Measurements from ENCODE around the gene DGLUCY.
"Not testable (repeated sequence)": the region's sequence is repeated elsewhere in the genome, so short reads cannot be mapped to it uniquely, and the experiment has no call there.

Gene DGLUCY

GRCh38 chr14:91171291-91171690 is 57.4 kb downstream of the DGLUCY start:
- no peak for DNase-seq

- peak; percentile 82 for DNase-seq
These were observed 59.4 kb downstream of the DGLUCY start for GRCh38 chr14:91173221-91173670.

GRCh38 chr14:91173904-91174303 is 60.0 kb downstream of the DGLUCY start:
- no peak for DNase-seq

GRCh38 chr14:91175291-91176201 is 61.7 kb downstream of the DGLUCY start:
- no peak for DNase-seq

GRCh38 chr14:91177073-91178034 is 63.5 kb downstream of the DGLUCY start:
- peak; percentile 83 for DNase-seq

GRCh38 chr14:91180611-91181010 is 66.7 kb downstream of the DGLUCY start:
- no peak for DNase-seq

GRCh38 chr14:91182753-91183152 is 68.9 kb downstream of the DGLUCY start:
- DNase-seq: not testable (repeated sequence)

- no peak for DNase-seq
These were observed 70.7 kb downstream of the DGLUCY start for GRCh38 chr14:91184559-91184958.

- DNase-seq: no peak
These were observed 71.8 kb downstream of the DGLUCY start for GRCh38 chr14:91185721-91186120.

- no peak for DNase-seq
These were observed 72.7 kb downstream of the DGLUCY start for GRCh38 chr14:91186515-91187066.

- no peak for DNase-seq
These were observed 73.4 kb downstream of the DGLUCY start for GRCh38 chr14:91187271-91187670.

GRCh38 chr14:91190853-91191252 is 77.0 kb downstream of the DGLUCY start:
- no peak for DNase-seq

- no peak for DNase-seq
These were observed 79.2 kb downstream of the DGLUCY start for GRCh38 chr14:91193069-91193468.

GRCh38 chr14:91195881-91196280 is 82.0 kb downstream of the DGLUCY start:
- DNase-seq: no peak

- DNase-seq: no peak
These were observed 83.8 kb downstream of the DGLUCY start for GRCh38 chr14:91197631-91198030.

GRCh38 chr14:91200802-91201201 is 86.9 kb downstream of the DGLUCY start:
- DNase-seq: not testable (repeated sequence)

- no peak for DNase-seq
These were observed 88.5 kb downstream of the DGLUCY start for GRCh38 chr14:91202234-91202974.

- DNase-seq: no peak
These were observed 90.8 kb downstream of the DGLUCY start for GRCh38 chr14:91204657-91205056.

GRCh38 chr14:91205459-91205858 is 91.6 kb downstream of the DGLUCY start:
- no peak for DNase-seq

GRCh38 chr14:91207008-91207407 is 93.1 kb downstream of the DGLUCY start:
- DNase-seq: no peak

GRCh38 chr14:91211017-91211416 is 97.1 kb downstream of the DGLUCY start:
- DNase-seq: no peak

GRCh38 chr14:91214306-91214705 is 100.4 kb downstream of the DGLUCY start:
- DNase-seq: no peak
